MCF 10A (cell line): ENCODE results near the gene GIGYF1. TPM values are rescaled to one million over a fixed set of nuclear protein-coding genes. Genes with fewer than 3 reads are reported as not detected.
A peak's percentile ranks its signal among the peaks of the same experiment; 100 is the strongest.

Experiments used
- BruUV-seq: library from RNA; stranded (reverse); fragments of 400-500 nt; replicated peaks from 2 replicates; lab custom pipeline; 2021; lab: Mats Ljungman, UMichigan
- CTCF ChIA-PET: fragments of 300-600 bp; sonication (Branson Sonifier 250); formaldehyde crosslinking; extraction: SDS; loops from one replicate; lab custom pipeline; 2021; ENCODE audit warnings: antibody characterized with exemption, inconsistent platforms; lab: Yijun Ruan, JAX
- POLR2A ChIA-PET: fragments of 300-600, 350-650 bp; sonication (Branson Sonifier 250); formaldehyde crosslinking; extraction: SDS; loops from one replicate; lab custom pipeline; 2020; ENCODE audit warnings: antibody characterized with exemption, inconsistent platforms; lab: Yijun Ruan, JAX
- DNase-seq: peaks from one replicate; pipeline ENCODE4 v3.0.0-alpha.2; 2018; ENCODE audit not compliant: unreplicated experiment
- H3K27ac Mint-ChIP-seq: one replicate; pipeline ENCODE4 v1.8.0; 2022; ENCODE audit warnings: mild to moderate bottlenecking, low read depth, mixed read lengths; ENCODE audit not compliant: unreplicated experiment
- H3K27me3 Mint-ChIP-seq: one replicate; pipeline ENCODE4 v1.8.0; 2022; ENCODE audit warnings: mixed read lengths; ENCODE audit not compliant: insufficient read depth, unreplicated experiment
- H3K36me3 Mint-ChIP-seq: one replicate; pipeline ENCODE4 v1.8.0; 2022; ENCODE audit warnings: mild to moderate bottlenecking, moderate library complexity, mixed read lengths; ENCODE audit not compliant: insufficient read depth, unreplicated experiment
- H3K4me1 Mint-ChIP-seq: one replicate; pipeline ENCODE4 v1.8.0; 2022; ENCODE audit warnings: mixed read lengths; ENCODE audit not compliant: insufficient read depth, unreplicated experiment
- H3K4me3 Mint-ChIP-seq: one replicate; pipeline ENCODE4 v1.8.0; 2022; ENCODE audit warnings: mild to moderate bottlenecking, moderate library complexity, mixed read lengths; ENCODE audit not compliant: unreplicated experiment
- H3K9me3 Mint-ChIP-seq: one replicate; pipeline ENCODE4 v1.8.0; 2022; ENCODE audit warnings: mixed read lengths; ENCODE audit not compliant: unreplicated experiment
- intact Hi-C: fragments of 100-400 bp; cut with micrococcal nuclease; formaldehyde crosslinking; loops from 2 replicates; pipeline ENCODE4 v1.14.1; 2022
- total RNA-seq: library from RNA; stranded (reverse); gene quantifications from 2 replicates; pipeline ENCODE4 v1.2.3, GENCODE V29; 2022
- TF ChIP-seq, protein P1 (sequence below): fragments of 200-600 bp; IDR thresholded peaks from one replicate; pipeline ENCODE4 v1.8.0; 2022; ENCODE audit warnings: antibody characterized with exemption, mild to moderate bottlenecking; ENCODE audit not compliant: unreplicated experiment

The GIGYF1 gene
- total RNA-seq, 1 experiment from 2014 or later = 40.1 TPM

DNA sequence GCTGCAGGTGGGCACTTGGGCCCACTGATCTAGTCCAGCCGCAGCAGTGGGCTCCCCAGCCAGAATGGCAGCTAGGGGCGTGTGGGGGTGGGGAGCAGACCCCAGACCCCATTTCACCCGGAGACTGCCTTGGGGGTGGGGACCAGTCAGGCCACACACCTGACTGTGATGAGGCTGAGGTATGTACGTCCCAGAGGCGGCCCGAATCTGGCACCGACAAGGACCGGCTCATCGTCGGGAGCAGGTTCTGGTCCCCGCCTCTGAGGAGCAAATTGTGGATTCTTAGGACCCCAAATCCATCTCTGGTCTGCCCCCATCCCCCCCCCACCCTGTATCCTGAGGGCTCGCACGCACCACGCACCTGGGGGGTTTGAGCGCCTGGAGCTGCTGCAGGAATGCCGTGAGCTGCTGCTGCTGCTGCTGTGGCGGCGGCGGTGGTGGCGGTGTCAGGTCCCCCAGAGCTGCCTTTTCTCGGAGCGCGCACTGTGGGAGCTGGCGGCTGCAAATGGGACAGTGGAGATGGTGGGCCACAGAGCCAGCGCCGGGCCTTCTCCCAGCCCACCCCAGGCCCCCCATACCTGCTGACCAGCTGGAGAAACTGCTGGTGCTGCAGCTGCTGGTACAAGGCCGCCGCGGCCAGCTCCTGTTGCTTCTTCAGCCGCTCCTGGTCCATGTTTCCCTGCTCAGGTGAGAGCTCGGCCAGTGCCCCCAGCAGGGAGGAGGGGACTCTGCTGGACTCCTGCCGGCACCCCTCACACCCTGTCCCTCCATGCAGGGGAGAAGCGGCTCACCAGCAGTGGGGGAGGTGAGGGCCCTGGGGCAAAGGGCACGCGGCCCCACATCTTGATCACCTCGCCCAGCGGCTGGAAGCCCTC lies 10.2 kb downstream of the GIGYF1 start:
- H3K27ac Mint-ChIP-seq = no peak overlapping the region
- no peak for DNase-seq
- no TSS peak for BruUV-seq
- H3K27me3 Mint-ChIP-seq = no peaks in the 10 kb centered on the region
- intact Hi-C loops = no loop called here
- no peak overlapping the region for H3K4me3 Mint-ChIP-seq
- peaks cover 59% of the 10 kb centered on the region for H3K36me3 Mint-ChIP-seq
- TF ChIP-seq, protein P1, sequence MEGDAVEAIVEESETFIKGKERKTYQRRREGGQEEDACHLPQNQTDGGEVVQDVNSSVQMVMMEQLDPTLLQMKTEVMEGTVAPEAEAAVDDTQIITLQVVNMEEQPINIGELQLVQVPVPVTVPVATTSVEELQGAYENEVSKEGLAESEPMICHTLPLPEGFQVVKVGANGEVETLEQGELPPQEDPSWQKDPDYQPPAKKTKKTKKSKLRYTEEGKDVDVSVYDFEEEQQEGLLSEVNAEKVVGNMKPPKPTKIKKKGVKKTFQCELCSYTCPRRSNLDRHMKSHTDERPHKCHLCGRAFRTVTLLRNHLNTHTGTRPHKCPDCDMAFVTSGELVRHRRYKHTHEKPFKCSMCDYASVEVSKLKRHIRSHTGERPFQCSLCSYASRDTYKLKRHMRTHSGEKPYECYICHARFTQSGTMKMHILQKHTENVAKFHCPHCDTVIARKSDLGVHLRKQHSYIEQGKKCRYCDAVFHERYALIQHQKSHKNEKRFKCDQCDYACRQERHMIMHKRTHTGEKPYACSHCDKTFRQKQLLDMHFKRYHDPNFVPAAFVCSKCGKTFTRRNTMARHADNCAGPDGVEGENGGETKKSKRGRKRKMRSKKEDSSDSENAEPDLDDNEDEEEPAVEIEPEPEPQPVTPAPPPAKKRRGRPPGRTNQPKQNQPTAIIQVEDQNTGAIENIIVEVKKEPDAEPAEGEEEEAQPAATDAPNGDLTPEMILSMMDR = no peak
- H3K9me3 Mint-ChIP-seq = no peaks in the 10 kb centered on the region
- POLR2A ChIA-PET = interaction anchor here (0.8 to 3.7 kb wide), 3 partner anchors 10 to 192 kb away, joined by 3 to 24 read pairs (median 3); partner anchors contain the start of gene GIGYF1
- H3K4me1 Mint-ChIP-seq = peaks cover 7% of the 10 kb centered on the region
- CTCF ChIA-PET = interaction anchor here (0.6 to 10.0 kb wide), 3 partner anchors 8 to 120 kb away, joined by 3 to 103 read pairs (median 3); no protein-coding TSS in a partner anchor

DNA sequence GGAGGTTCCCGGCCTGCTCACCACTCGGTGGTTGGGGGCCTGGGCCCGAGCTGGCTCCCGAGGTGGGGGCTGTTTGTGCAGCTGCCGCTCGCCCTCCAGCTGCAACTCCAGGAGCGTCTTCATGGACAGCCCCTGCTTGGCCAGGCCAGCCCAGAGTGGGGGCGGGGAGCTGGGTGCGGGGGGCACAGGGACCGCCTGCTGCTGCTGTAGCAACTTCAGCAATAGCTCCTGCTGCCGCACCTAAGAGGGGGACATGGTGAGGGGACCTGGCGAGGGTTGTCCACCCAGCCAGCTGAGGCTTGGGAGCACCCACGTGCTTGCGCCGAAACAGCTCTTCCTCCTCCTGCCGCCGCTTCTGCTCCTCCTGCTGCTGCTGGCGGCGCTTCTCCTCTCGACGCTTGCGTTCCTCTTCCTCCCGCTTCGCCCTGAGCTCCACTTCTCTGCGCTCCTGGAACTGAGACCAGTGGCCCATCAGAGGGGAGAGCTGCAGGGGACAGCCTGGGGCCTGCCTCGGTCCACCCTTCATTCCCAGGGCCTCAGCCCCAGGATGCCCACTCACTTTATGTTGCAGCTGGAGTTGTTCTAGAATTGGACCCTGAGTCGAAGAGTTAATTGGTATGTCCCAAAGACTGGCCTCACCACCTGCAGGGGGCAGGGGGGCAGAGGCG lies 10.9 kb downstream of the GIGYF1 start:
- no TSS peak for BruUV-seq
- Mint-ChIP-seq H3K36me3 (peaks cover 60% of the 10 kb centered on the region), H3K4me1 (peaks cover 7% of the 10 kb centered on the region), H3K27me3 (no peaks in the 10 kb centered on the region), H3K9me3 (no peaks in the 10 kb centered on the region), H3K27ac (no peak overlapping the region), H3K4me3 (no peak overlapping the region)
- no peak for DNase-seq
- CTCF ChIA-PET = interaction anchor here (0.6 to 10.0 kb wide), 3 partner anchors 8 to 119 kb away, joined by 3 to 103 read pairs (median 3); no protein-coding TSS in a partner anchor
- intact Hi-C loops = no loop called here
- POLR2A ChIA-PET = interaction anchor here (1.0 to 3.7 kb wide), 3 partner anchors 11 to 98 kb away, joined by 3 to 24 read pairs (median 6); partner anchors contain the start of genes GIGYF1 and POP7
- TF ChIP-seq, protein P1 = no peak

DNA sequence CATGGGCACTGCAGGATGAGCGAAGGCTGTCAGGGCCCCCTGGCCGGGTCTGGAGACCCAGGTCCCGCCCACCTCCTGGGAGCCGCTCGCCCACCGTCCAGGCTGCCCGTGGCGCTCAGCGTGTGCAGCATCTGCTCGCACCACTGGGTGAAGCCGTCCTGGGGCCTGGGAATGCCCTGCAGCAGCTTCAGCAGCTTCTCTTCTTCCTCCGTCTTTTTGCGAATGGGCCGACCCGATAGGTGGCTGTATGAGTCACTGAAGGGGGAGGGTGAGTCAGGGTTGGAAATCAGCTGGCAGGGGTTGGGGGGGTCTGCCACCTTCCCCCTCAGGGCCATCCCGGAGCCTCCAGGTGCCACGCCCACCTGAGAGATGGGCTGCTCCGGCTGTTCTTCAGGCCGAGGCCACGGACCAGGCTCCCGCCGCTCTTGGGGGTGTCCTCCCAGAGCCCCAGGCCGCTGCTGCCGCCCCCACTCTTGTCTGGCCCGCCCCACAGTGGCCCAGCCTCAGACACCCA lies 11.8 kb downstream of the GIGYF1 start:
- Mint-ChIP-seq H3K27ac (no peak overlapping the region), H3K4me3 (no peak overlapping the region), H3K4me1 (peaks cover 7% of the 10 kb centered on the region), H3K9me3 (no peaks in the 10 kb centered on the region), H3K27me3 (no peaks in the 10 kb centered on the region), H3K36me3 (peaks cover 60% of the 10 kb centered on the region)
- DNase-seq = peak; percentile 36
- intact Hi-C loops = no loop called here
- TF ChIP-seq, protein P1 = no peak
- CTCF ChIA-PET = interaction anchor here (0.6 to 10.0 kb wide), 4 partner anchors 9 to 387 kb away, joined by 3 to 103 read pairs (median 3); no protein-coding TSS in a partner anchor
- POLR2A ChIA-PET = interaction anchor here (1.0 to 3.7 kb wide), 3 partner anchors 11 to 96 kb away, joined by 5 to 24 read pairs (median 6); partner anchors contain the start of genes FBXO24, GIGYF1, LRCH4 and POP7
- BruUV-seq = no TSS peak
